Peyer's patch (tissue), 4 donors: ENCODE results near the gene ARL2BP. TPM values are rescaled to one million over a fixed set of nuclear protein-coding genes. Genes with fewer than 3 reads are reported as not detected.

Experiments used
- DNase-seq, 3 donors: peaks; one replicate each; pipeline ENCODE4 v3.0.0-alpha.2; 2017 to 2019
- H3K27ac ChIP-seq, 4 donors: fragments of 200-600 bp; sonication (generic); one replicate each; pipeline ENCODE4 v1.5.1; 2016 to 2019
- H3K27me3 ChIP-seq, 2 donors: fragments of 200-600 bp; sonication (generic); one replicate each; pipeline ENCODE4 v1.5.1; 2019
- H3K36me3 ChIP-seq, 3 donors: fragments of 200-600 bp; sonication (generic); one replicate each; pipeline ENCODE4 v1.5.1; 2016 to 2019
- H3K4me1 ChIP-seq, 4 donors: fragments of 200-600 bp; sonication (generic); one replicate each; pipeline ENCODE4 v1.5.1; 2016 to 2019
- H3K4me3 ChIP-seq, 4 donors: fragments of 200-600 bp; sonication (generic); 1 replicate in 3 of 4; 2 replicates in 1 of 4; pipeline ENCODE4 v1.5.1; 2016 to 2019; ENCODE audit warnings: mild to moderate bottlenecking in 1 of 4
- H3K9me3 ChIP-seq, 4 donors: fragments of 200-600 bp; sonication (generic); one replicate each; pipeline ENCODE4 v1.5.1; 2016 to 2019; ENCODE audit warnings: mild to moderate bottlenecking in 1 of 4
- POLR2A ChIP-seq, 2 donors: fragments of 450-650 bp; IDR thresholded peaks; one replicate each; pipeline ENCODE4 v1.5.1; 2017; ENCODE audit warnings: antibody characterized with exemption in 2 of 2, mild to moderate bottlenecking in 2 of 2, moderate library complexity in 2 of 2
- total RNA-seq, 4 donors: library from RNA; depleted of rRNA; stranded (reverse); fragments of >200 nt; gene quantifications; one replicate each; pipeline ENCODE4 v1.1.0, GENCODE V29; 2016
- TF ChIP-seq, protein P1 (sequence below), 6 experiments: fragments of 450-650 bp in 4 of 6; fragments of 200-600 bp in 2 of 6; sonication (generic) in 1 of 6; IDR thresholded peaks; one replicate each; pipeline ENCODE4 v1.5.1; 2017 to 2019; ENCODE audit warnings: antibody characterized with exemption in 6 of 6, mild to moderate bottlenecking in 3 of 6, moderate library complexity in 1 of 6

The ARL2BP gene
- total RNA-seq, 4 donors from 2014 or later: 25.2 to 55.3 (median 31.5) TPM

DNA sequence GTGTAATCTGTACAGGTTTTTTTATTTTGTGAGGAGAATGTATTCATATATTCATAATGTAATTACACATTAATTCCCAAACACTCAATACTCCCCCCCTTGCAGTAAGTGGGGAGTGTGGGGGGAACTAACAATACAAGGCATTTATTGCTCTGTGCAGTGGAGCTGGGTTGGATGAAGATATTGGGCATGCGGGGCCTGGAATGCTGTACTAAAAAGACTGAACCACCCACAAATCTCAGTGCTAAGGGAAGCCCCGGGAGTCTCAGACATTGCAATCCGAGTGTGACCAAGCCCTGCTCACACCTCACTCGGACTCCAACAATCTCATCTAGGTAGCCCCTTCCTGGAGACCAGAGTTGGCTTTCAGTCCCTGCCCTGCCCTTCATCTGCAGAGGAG lies 33.4 kb downstream of the ARL2BP start:
- peaks cover 0 to 44% (median 0%) of the 10 kb centered on the region in 4 donors for H3K4me1 ChIP-seq
- TF ChIP-seq POLR2A (IDR thresholded peaks at IDR 0.05): no peak
- TF ChIP-seq, protein P1, sequence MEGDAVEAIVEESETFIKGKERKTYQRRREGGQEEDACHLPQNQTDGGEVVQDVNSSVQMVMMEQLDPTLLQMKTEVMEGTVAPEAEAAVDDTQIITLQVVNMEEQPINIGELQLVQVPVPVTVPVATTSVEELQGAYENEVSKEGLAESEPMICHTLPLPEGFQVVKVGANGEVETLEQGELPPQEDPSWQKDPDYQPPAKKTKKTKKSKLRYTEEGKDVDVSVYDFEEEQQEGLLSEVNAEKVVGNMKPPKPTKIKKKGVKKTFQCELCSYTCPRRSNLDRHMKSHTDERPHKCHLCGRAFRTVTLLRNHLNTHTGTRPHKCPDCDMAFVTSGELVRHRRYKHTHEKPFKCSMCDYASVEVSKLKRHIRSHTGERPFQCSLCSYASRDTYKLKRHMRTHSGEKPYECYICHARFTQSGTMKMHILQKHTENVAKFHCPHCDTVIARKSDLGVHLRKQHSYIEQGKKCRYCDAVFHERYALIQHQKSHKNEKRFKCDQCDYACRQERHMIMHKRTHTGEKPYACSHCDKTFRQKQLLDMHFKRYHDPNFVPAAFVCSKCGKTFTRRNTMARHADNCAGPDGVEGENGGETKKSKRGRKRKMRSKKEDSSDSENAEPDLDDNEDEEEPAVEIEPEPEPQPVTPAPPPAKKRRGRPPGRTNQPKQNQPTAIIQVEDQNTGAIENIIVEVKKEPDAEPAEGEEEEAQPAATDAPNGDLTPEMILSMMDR (IDR thresholded peaks at IDR 0.05): no peak
- no peaks in the 10 kb centered on the region for H3K9me3 ChIP-seq
- DNase-seq: no peak
- H3K36me3 ChIP-seq: no peaks in the 10 kb centered on the region
- no peaks in the 10 kb centered on the region for H3K27me3 ChIP-seq
- no peak overlapping the region for H3K4me3 ChIP-seq
- no peak overlapping the region for H3K27ac ChIP-seq

DNA sequence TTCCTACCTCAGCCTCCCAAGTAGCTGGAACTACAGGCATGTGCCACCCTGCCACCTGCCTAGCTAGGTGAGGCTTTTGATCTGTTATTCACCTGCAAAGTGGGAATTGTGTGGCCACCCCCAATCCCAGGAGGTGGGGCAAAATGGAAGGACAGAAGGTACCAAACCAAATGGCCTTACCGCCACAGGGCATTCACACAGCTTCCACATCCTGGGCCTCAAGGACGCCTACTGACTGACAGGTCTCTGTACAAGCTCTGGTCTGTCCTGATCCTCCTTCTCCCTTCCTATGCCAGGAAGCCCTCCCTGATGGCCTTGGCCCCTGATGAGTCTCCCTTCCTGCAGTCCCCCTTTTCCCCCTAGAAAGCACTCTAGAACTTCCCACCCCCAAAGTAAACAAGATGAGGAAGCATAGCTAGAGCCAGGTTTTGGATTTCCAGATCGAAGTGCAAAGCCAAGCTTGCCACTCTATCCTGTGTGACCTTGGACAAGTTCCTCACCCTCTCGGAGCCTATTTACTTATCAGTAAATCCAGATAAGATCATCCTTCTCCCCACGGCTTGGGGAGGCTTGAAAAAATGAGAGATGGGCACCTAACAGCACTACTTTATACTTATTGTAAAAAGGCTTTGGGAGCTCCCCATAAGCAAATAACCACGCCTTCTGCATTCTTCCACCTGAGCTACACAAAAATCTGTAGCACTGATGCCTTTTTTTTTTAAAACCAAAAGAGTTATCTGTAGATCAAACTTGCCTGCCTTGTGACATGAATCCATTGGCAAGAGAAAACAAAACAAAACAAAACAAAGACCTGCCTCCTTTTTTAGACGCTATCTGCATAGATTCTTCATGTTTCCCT lies 35.0 kb downstream of the ARL2BP start:
- Histone ChIP-seq H3K36me3 (no peaks in the 10 kb centered on the region), H3K27me3 (peaks cover 0 to 4% of the 10 kb centered on the region in 2 donors), H3K4me3 (no peak overlapping the region), H3K27ac (peak overlapping the region in 2 of 4 donors; percentile 20 to 78), H3K9me3 (no peaks in the 10 kb centered on the region), H3K4me1 (peaks cover 0 to 51% (median 5%) of the 10 kb centered on the region in 4 donors)
- TF ChIP-seq POLR2A (IDR thresholded peaks at IDR 0.05): no peak
- TF ChIP-seq, protein P1 (IDR thresholded peaks at IDR 0.05): no peak
- DNase-seq: peak in 1 of 3 donors; percentile 55

DNA sequence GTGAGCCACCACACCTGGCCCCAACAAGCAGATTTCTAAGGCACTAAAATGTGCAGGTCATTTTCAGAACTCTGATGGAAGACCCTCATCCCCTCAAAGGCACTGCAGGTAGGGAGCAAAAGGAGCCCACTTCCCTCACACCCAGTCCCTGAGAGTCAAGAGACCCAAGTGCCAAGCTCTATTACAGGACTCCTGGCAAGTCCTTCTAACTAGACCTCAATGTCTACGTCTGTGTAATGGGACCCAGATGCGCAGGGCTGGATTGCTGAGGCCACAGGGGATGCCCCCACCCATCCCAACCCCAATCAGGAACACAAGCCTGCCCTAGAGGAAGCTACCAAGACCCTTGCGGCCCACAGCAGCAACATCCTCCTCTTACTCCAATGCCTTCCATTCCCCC lies 36.7 kb downstream of the ARL2BP start:
- Histone ChIP-seq H3K9me3 (no peaks in the 10 kb centered on the region), H3K27ac (peak overlapping the region in 1 of 4 donors; percentile 26), H3K4me3 (no peak overlapping the region), H3K36me3 (no peaks in the 10 kb centered on the region), H3K4me1 (peaks cover 0 to 40% (median 5%) of the 10 kb centered on the region in 4 donors), H3K27me3 (peaks cover 0 to 4% of the 10 kb centered on the region in 2 donors)
- no peak for DNase-seq
- TF ChIP-seq, protein P1 (IDR thresholded peaks at IDR 0.05): no peak
- no peak for TF ChIP-seq POLR2A (IDR thresholded peaks at IDR 0.05)

DNA sequence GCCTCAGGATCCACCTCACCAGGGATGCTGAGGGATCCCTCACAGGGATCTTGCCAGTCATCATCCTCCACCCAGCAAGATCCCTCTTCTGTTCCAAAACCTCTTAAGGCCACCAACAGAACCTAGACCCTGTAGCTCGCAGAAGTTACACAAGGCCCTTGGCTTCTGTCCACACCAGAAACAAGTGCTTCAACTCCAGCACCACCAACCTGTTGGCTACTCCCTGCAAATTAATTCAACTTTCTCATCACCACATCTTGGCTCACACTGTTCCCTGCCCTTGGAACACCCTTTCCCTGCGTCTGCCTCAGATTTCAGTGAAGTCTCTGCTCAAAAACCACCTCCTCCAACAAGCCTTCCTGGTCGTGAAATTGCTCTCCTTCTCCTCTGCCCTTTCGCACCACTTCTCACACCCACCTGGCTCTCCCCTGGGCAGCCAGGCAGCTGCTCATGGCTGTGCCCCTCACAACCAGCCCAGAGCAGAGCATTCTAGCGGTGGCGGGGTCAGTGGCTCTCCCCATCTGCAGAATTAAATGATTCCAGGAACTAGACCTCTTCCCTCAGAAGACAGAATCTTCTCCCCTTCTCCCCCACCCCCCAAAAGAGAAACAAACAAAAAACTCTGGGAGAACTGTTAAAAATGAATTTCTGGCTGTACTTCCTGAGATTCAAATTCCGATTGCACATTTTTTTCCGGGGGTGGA lies 37.6 kb downstream of the ARL2BP start:
- TF ChIP-seq POLR2A (IDR thresholded peaks at IDR 0.05): no peak
- TF ChIP-seq, protein P1 (IDR thresholded peaks at IDR 0.05): no peak
- no peak for DNase-seq
- peaks cover 0 to 31% (median 5%) of the 10 kb centered on the region in 4 donors for H3K4me1 ChIP-seq
- H3K27me3 ChIP-seq: peaks cover 0 to 4% of the 10 kb centered on the region in 2 donors
- H3K4me3 ChIP-seq: peak overlapping the region in 2 of 4 donors; percentile 64 to 70
- peak overlapping the region in 2 of 4 donors; percentile 70 to 90 for H3K27ac ChIP-seq
- H3K9me3 ChIP-seq: no peaks in the 10 kb centered on the region
- H3K36me3 ChIP-seq: no peaks in the 10 kb centered on the region

DNA sequence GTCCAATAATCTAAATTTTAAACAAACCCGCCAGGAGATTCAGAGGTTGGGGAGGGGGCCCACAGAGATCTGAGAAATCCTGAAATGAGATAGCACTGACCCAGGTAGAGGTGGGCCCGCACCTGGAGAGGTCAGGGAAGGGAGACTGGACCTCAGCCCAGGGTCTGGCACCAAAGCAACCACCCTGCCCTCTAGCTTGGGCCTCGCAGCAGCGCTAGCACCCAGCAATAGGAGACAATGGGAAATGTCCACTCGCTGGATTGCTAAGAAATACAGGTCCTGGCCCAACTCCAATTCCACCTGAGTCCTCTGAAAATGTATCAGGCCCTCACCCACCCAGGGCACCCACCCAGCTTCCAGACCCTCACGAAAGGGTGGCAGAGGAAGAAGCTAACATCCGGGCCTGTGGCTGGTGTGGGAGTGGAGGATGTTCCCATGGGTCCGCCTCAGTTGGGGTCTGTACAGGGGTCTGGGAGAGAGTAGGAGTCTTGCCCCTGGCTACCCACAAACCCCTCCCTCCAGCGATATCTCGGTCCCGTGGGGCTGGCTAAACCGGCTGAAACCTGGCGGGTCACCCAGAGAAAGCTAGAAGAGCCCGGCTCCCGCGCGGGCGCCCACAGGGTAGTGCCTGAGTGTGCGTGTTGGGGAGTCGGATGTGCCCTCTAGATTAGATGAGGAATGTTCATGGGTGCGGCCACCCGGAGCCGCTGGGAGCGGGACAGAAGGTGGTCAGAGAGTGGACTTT lies 38.3 kb downstream of the ARL2BP start:
- Histone ChIP-seq H3K4me1 (peaks cover 0 to 24% (median 5%) of the 10 kb centered on the region in 4 donors), H3K36me3 (no peaks in the 10 kb centered on the region), H3K4me3 (peak overlapping the region in 3 of 4 donors; percentile 45 to 70 (median 64)), H3K9me3 (no peaks in the 10 kb centered on the region), H3K27ac (peak overlapping the region in 3 of 4 donors; percentile 57 to 90 (median 70)), H3K27me3 (peaks cover 0 to 4% of the 10 kb centered on the region in 2 donors)
- peak; percentile 65 to 88 for TF ChIP-seq POLR2A (IDR thresholded peaks at IDR 0.05)
- TF ChIP-seq, protein P1 (IDR thresholded peaks at IDR 0.05): no peak
- DNase-seq: peak in 2 of 3 donors; percentile 68 to 76
